ENCODE data around the gene CBFA2T2. TPM values are rescaled to one million over a fixed set of nuclear protein-coding genes. Genes with fewer than 3 reads are reported as not detected.

CBFA2T2 gene
- total RNA-seq, 1 donor from 2014 or later = 13.6 TPM

GRCh38 chr20:33650753-33651561 lies 161.1 kb downstream of the CBFA2T2 start:
- no peak for DNase-seq (ENCODE audit: low read depth)

DNA sequence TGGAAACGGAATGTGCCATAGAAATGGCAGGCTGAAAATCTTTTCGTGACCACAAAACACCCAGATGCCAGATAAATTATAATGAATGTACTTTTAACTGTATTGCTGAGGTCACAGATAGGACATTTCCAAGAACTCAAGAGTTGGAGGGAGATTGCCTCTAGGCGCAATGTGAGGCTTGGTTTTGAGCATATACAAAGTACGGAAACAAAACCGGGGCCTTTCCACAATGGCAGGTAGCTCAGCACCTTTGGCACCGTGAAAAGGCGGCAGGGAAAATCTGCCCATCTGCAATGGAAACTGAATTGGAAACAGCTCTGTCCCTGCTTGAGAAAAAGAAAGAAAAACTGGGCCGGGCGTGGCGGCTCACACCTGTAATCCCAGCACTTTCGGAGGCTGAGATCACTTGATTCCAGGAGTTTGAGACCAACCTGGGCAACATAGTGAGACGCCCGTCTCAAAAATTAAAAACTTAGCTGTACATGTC lies 161.7 kb downstream of the CBFA2T2 start:
- no peak for DNase-seq (ENCODE audit: low read depth)

- peak; percentile 62 for DNase-seq (ENCODE audit: low read depth)
Measured at GRCh38 chr20:33653218-33653899, 163.5 kb downstream of the CBFA2T2 start.

GRCh38 chr20:33653900-33654596 lies 164.2 kb downstream of the CBFA2T2 start:
- DNase-seq (ENCODE audit: low read depth) = no peak

- no peak for DNase-seq (ENCODE audit: low read depth)
Measured at GRCh38 chr20:33654680-33655161, 164.8 kb downstream of the CBFA2T2 start.

GRCh38 chr20:33655164-33655563 lies 165.3 kb downstream of the CBFA2T2 start:
- no peak for DNase-seq (ENCODE audit: low read depth)

GRCh38 chr20:33656010-33656782 lies 166.3 kb downstream of the CBFA2T2 start:
- DNase-seq (ENCODE audit: low read depth) = no peak

DNA sequence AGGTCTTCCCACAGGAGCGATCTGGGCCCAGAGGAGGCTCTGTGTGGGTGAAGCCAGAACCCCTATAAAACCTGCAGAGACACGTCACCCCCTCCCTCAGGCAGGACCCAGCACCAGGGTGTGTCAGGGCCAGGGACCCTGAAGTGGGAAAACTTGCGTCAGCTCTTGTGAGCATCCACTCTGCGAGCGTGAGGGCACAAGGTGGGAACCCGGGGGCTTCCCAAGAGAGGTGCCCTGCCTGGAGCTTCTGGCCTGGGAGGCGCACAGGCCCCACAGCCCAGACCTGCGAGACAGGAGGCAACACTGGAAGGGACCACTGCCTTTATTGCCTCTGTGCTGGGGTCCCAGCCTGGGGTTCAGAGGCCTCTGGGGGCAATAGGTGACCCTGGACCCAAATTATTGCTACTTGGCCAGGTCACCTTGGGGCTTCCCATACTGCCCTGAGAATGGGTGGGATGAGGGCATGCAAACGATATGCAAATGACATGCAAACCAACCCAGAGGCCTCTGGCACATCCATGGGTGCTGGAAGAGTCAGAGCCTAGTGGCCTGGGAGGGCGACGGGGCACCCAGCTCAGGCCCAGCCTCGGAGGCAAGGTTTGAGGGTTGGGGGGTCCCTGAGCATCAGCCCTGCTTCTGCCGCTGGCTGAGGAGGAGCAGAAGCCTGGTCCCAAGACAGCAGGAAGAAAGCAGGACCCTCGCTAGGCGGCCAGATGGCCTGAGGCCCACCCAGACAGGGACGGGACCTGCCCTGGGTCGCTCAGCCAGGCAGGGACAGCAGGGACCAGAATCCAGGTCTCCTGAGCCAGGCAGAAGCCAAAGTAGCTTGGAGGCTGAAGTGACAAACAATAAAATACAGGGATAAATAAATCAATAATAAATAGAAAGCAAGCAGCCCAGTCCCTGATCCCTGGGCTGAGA lies 167.1 kb downstream of the CBFA2T2 start:
- DNase-seq (ENCODE audit: low read depth) = no peak

DNA sequence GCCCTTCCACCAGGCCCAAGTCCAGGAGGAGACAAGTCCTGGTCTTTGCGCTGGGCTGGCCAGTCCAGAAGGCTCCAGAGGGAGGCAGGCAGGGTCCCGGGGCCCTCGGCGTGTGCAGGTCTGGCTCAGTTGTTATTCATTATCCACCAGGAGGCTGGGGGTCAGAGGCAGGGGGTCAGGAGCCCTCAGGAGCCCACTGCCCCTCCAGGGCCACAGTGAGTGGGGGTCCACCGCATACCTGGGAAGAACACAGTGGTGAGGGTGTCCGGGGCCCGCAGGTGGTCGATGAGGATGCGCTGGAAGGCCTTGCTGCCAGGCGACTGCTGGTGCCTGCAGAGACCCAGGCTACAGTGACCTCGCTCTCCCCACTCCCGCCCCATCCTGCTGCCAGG lies 167.8 kb downstream of the CBFA2T2 start:
- no peak for DNase-seq (ENCODE audit: low read depth)

- no peak for DNase-seq (ENCODE audit: low read depth)
Measured at GRCh38 chr20:33658510-33658909, 168.6 kb downstream of the CBFA2T2 start.

GRCh38 chr20:33658929-33659328 lies 169.0 kb downstream of the CBFA2T2 start:
- DNase-seq (ENCODE audit: low read depth) = no peak

GRCh38 chr20:33659341-33660034 lies 169.6 kb downstream of the CBFA2T2 start:
- no peak for DNase-seq (ENCODE audit: low read depth)

GRCh38 chr20:33660035-33660684 lies 170.3 kb downstream of the CBFA2T2 start:
- DNase-seq (ENCODE audit: low read depth) = no peak

GRCh38 chr20:33660685-33661058 lies 170.8 kb downstream of the CBFA2T2 start:
- no peak for DNase-seq (ENCODE audit: low read depth)

DNA sequence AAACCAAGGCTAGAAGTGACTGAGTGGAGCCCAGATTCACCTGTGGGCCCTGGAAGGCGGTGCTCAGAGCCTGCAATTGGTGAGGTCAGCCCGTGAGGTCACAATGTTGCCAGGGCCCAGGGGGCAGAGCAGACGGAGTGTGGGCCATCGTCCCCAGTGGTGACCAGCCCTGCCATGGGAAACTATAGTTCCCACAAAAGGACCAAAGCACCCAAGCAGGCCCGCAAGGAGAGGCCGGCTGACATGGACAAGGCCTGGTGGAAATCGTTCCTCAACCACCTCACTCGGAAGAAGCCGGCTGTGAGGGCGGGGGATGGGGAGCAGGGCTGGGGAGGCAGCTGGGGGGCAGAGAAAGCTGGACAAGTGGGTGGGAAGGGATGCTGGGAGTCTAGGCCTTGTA lies 172.3 kb downstream of the CBFA2T2 start, which contains the start of gene C20orf144:
C20orf144 (plus strand) TSS at position 156 of the 400 bp plus-strand sequence; CDS start at position 175, 19 bp downstream.
- no peak for DNase-seq (ENCODE audit: low read depth)

- no peak for DNase-seq (ENCODE audit: low read depth)
Measured at GRCh38 chr20:33663161-33664084, 173.5 kb downstream of the CBFA2T2 start.

GRCh38 chr20:33664085-33664761 lies 174.3 kb downstream of the CBFA2T2 start:
- no peak for DNase-seq (ENCODE audit: low read depth)

DNA sequence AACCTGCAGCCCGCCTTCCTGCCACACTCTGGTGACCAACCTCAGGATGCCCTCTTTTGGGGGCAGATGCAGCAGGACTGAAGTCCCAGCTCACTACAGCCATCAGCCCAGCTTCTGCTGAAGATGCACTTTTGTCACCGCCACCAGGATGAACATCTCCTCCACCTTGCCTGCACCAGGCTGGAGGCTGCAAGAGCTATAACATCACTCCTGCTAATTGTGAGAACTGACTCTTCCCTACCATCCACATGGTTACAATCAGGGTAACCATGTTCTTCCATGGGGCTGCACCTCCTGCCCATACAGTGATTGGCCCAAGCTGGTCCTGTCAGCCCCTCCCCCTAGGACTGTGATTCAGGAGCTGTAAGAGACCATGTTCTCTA lies 174.9 kb downstream of the CBFA2T2 start:
- no peak for DNase-seq (ENCODE audit: low read depth)
